Measurements from ENCODE around the gene GRAMD1B.

Gene GRAMD1B

DNA sequence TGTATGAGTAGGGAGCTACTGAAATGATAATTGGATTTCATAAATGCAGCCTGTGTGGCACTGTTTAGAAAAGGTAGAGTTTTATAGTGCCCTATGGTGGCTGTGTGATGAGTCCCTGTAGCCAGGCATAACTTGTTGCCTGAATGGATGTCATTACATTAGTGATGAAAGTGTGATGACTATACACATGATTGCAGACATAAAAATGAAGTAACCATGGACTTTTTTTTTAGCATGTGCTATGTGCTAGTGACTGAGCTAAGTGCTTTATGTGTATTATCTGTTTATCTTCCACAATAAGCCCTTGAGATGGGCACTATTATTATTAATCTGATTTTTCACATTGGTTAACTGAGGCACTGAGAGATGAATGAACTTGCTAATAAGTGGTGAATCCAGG is 13.5 kb upstream of the GRAMD1B start:
- no peak overlapping the region for H3K4me2 ChIP-seq (ENCODE audit: insufficient read depth, low read length)

DNA sequence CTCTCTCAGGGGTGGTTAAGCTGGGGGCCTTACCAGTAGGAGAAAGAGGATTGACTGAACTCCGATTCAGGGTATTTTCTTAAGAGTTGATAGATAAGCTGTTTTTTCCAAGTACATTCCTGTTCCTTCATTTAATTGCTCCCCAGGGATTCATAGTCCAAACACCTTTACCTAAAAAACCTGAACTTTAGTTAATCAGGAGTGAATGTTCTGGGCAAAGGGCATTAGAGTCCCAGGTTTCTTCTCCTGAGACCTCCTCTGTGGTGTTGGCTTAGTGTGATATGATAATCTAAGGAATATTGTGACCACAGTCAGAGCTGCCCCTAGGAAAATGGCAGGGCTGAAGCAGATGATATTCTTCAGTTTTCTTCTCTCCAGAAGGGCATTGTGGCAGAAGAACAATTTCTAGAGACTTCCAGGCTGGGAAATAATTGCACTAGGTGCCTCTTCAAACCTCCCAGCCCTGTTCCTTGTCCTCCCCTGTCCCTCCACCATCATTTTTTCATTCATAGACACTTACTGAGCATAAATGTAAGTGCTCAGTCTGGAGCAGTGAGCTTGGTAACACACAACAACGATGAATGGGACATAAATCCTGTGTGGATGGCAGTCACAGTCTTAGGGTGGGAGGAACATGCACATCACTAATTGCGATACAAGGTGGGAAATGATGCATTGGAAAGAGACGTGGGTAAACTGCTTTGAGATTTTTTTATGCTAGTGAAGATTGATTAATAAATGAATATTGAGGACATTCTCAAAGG is 11.5 kb upstream of the GRAMD1B start:
- H2AFZ ChIP-seq (ENCODE audit: low read depth, low read length) = no peak overlapping the region
- no peak overlapping the region for H3K4me3 ChIP-seq (ENCODE audit: low read depth in 1 of 2, low read length in 2 of 2)
- H3K79me2 ChIP-seq (ENCODE audit: insufficient read depth, low read length) = no peaks in the 10 kb centered on the region
- H3K27ac ChIP-seq (ENCODE audit: low read length) = no peak overlapping the region
- peaks cover 24% of the 10 kb centered on the region for H3K27me3 ChIP-seq (ENCODE audit: insufficient read depth, low read length, poor library complexity)
- no peak overlapping the region for H3K9ac ChIP-seq (ENCODE audit: low read depth, low read length)
- no peaks in the 10 kb centered on the region for H4K20me1 ChIP-seq (ENCODE audit: insufficient read depth, low read length)
- no peak for TF ChIP-seq EZH2 (IDR thresholded peaks at IDR 0.05; ENCODE audit: borderline replicate concordance, low read depth, low read length, severe bottlenecking)
- TF ChIP-seq, protein P1, sequence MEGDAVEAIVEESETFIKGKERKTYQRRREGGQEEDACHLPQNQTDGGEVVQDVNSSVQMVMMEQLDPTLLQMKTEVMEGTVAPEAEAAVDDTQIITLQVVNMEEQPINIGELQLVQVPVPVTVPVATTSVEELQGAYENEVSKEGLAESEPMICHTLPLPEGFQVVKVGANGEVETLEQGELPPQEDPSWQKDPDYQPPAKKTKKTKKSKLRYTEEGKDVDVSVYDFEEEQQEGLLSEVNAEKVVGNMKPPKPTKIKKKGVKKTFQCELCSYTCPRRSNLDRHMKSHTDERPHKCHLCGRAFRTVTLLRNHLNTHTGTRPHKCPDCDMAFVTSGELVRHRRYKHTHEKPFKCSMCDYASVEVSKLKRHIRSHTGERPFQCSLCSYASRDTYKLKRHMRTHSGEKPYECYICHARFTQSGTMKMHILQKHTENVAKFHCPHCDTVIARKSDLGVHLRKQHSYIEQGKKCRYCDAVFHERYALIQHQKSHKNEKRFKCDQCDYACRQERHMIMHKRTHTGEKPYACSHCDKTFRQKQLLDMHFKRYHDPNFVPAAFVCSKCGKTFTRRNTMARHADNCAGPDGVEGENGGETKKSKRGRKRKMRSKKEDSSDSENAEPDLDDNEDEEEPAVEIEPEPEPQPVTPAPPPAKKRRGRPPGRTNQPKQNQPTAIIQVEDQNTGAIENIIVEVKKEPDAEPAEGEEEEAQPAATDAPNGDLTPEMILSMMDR (IDR thresholded peaks at IDR 0.05; ENCODE audit: borderline replicate concordance, extremely low read depth, low read length, poor library complexity, severe bottlenecking) = no peak
- no peak overlapping the region for H3K4me2 ChIP-seq (ENCODE audit: insufficient read depth, low read length)
- no peaks in the 10 kb centered on the region for H3K9me3 ChIP-seq (ENCODE audit: insufficient read depth, low read length, severe bottlenecking)
- no peaks in the 10 kb centered on the region for H3K4me1 ChIP-seq (ENCODE audit: insufficient read depth, low read length)
- ATAC-seq (ENCODE audit: insufficient read depth, low read depth) (no peak), DNase-seq (no peak)
- H3K36me3 ChIP-seq (ENCODE audit: insufficient read depth, low read length) = no peaks in the 10 kb centered on the region

More for the DNA sequence above, 13.5 kb upstream of the GRAMD1B start:
- H3K36me3 ChIP-seq (ENCODE audit: insufficient read depth, low read length) = no peaks in the 10 kb centered on the region
- no peak overlapping the region for H2AFZ ChIP-seq (ENCODE audit: low read depth, low read length)
- peaks cover 25% of the 10 kb centered on the region for H3K27me3 ChIP-seq (ENCODE audit: insufficient read depth, low read length, poor library complexity)
- H4K20me1 ChIP-seq (ENCODE audit: insufficient read depth, low read length) = no peaks in the 10 kb centered on the region
- no peaks in the 10 kb centered on the region for H3K79me2 ChIP-seq (ENCODE audit: insufficient read depth, low read length)
- no peak overlapping the region for H3K9ac ChIP-seq (ENCODE audit: low read depth, low read length)
- H3K9me3 ChIP-seq (ENCODE audit: insufficient read depth, low read length, severe bottlenecking) = no peaks in the 10 kb centered on the region
- H3K27ac ChIP-seq (ENCODE audit: low read length) = no peak overlapping the region
- no peaks in the 10 kb centered on the region for H3K4me1 ChIP-seq (ENCODE audit: insufficient read depth, low read length)
- TF ChIP-seq EZH2 (IDR thresholded peaks at IDR 0.05; ENCODE audit: borderline replicate concordance, low read depth, low read length, severe bottlenecking) = no peak
- TF ChIP-seq, protein P1 (IDR thresholded peaks at IDR 0.05; ENCODE audit: borderline replicate concordance, extremely low read depth, low read length, poor library complexity, severe bottlenecking) = no peak
- no peak overlapping the region for H3K4me3 ChIP-seq (ENCODE audit: low read depth in 1 of 2, low read length in 2 of 2)
- DNase-seq (no peak), ATAC-seq (ENCODE audit: insufficient read depth, low read depth) (no peak)

DNA sequence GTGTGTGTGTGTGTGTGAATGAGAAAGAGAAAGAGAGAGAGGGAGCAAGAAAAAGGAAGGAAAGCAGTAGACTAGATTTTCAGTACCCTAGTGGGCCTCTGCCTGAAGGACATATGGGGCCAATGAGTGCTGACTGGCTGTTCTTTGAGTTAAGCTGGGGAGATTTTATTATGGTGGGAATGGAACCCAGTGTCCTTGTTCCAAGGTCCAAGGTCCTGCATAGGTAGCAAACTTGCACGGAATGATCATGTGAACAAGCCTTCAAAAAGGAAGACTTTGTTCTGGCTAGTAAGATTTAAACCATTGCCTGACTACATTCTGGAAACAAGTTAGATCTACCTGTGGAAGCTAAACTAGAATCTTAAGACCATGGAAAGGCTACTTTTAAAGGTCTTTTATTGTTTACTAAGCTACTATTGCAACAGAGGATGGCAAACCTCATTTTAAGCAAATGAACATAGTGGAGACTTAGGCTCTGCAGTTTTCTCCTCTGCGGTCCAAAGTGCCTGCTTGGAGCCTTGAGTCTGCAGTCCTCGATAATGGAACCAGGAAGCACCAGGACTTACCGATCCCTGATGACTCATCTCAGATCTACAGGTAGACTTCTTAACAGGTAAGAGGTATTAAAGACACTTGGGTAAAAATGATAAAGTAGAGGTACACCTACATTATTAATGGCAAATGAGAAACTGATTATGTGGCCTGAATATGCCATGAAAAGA is 10.2 kb upstream of the GRAMD1B start:
- Histone ChIP-seq H3K4me2 (ENCODE audit: insufficient read depth, low read length) (no peak overlapping the region), H3K27me3 (ENCODE audit: insufficient read depth, low read length, poor library complexity) (peaks cover 34% of the 10 kb centered on the region), H4K20me1 (ENCODE audit: insufficient read depth, low read length) (no peaks in the 10 kb centered on the region), H3K9me3 (ENCODE audit: insufficient read depth, low read length, severe bottlenecking) (no peaks in the 10 kb centered on the region), H3K4me3 (ENCODE audit: low read depth in 1 of 2, low read length in 2 of 2) (no peak overlapping the region), H3K36me3 (ENCODE audit: insufficient read depth, low read length) (no peaks in the 10 kb centered on the region), H3K27ac (ENCODE audit: low read length) (no peak overlapping the region), H3K79me2 (ENCODE audit: insufficient read depth, low read length) (no peaks in the 10 kb centered on the region), H3K9ac (ENCODE audit: low read depth, low read length) (no peak overlapping the region), H3K4me1 (ENCODE audit: insufficient read depth, low read length) (no peaks in the 10 kb centered on the region), H2AFZ (ENCODE audit: low read depth, low read length) (no peak overlapping the region)
- no peak for ATAC-seq (ENCODE audit: insufficient read depth, low read depth)
- TF ChIP-seq, protein P1 (IDR thresholded peaks at IDR 0.05; ENCODE audit: borderline replicate concordance, extremely low read depth, low read length, poor library complexity, severe bottlenecking) = no peak
- TF ChIP-seq EZH2 (IDR thresholded peaks at IDR 0.05; ENCODE audit: borderline replicate concordance, low read depth, low read length, severe bottlenecking) = no peak
- no peak for DNase-seq
